NCI-H345 treated with DMSO at 0.1 percent for 48 hours (cell line): ENCODE results near the gene PARD6G.

Source experiments
- DNase-seq: peaks from one replicate; lab custom pipeline; 2025; ENCODE audit not compliant: unreplicated experiment; lab: John Stamatoyannopoulos, UW

Gene PARD6G

GRCh38 chr18:80147418-80148325 lies 99.6 kb downstream of the PARD6G start:
- DNase-seq, result peak; percentile 92

GRCh38 chr18:80147037-80147417 lies 100.3 kb downstream of the PARD6G start:
- DNase-seq, result peak; percentile 19

- DNase-seq, result no peak
Observed at GRCh38 chr18:80145196-80145804, 102.0 kb downstream of the PARD6G start.

GRCh38 chr18:80143881-80144280 lies 103.4 kb downstream of the PARD6G start:
- no peak for DNase-seq

- no peak for DNase-seq
Observed at GRCh38 chr18:80140455-80140985, 106.8 kb downstream of the PARD6G start.

- DNase-seq, result no peak
Observed at GRCh38 chr18:80137976-80138375, 109.3 kb downstream of the PARD6G start.

- DNase-seq, result no peak
Observed at GRCh38 chr18:80137137-80137536, 110.2 kb downstream of the PARD6G start.

- DNase-seq, result no peak
Observed at GRCh38 chr18:80136679-80137078, 110.6 kb downstream of the PARD6G start.

GRCh38 chr18:80135136-80135535 lies 112.2 kb downstream of the PARD6G start:
- DNase-seq, result no peak

- DNase-seq, result no peak
Observed at GRCh38 chr18:80133124-80133523, 114.2 kb downstream of the PARD6G start.

- DNase-seq, result no peak
Observed at GRCh38 chr18:80132180-80132812, 115.0 kb downstream of the PARD6G start.

GRCh38 chr18:80130555-80130954 lies 116.8 kb downstream of the PARD6G start:
- DNase-seq, result no peak

- DNase-seq, result no peak
Observed at GRCh38 chr18:80129672-80130367, 117.5 kb downstream of the PARD6G start.

- no peak for DNase-seq
Observed at GRCh38 chr18:80127635-80128034, 119.7 kb downstream of the PARD6G start.

- no peak for DNase-seq
Observed at GRCh38 chr18:80126797-80127196, 120.5 kb downstream of the PARD6G start.

- no peak for DNase-seq
Observed at GRCh38 chr18:80124131-80124530, 123.2 kb downstream of the PARD6G start.

GRCh38 chr18:80120932-80121331 lies 126.4 kb downstream of the PARD6G start:
- DNase-seq, result no peak

GRCh38 chr18:80119111-80119510 lies 128.2 kb downstream of the PARD6G start:
- DNase-seq, result no peak

- no peak for DNase-seq
Observed at GRCh38 chr18:80115035-80115434, 132.3 kb downstream of the PARD6G start.

- no peak for DNase-seq
Observed at GRCh38 chr18:80112624-80113248, 134.6 kb downstream of the PARD6G start.

- peak; percentile 36 for DNase-seq
Observed at GRCh38 chr18:80109676-80110078, 137.6 kb downstream of the PARD6G start.
